GM18861 (cell line): ENCODE results near the gene RAD1.

Experiments
- ATAC-seq: cut with Tn5 transposase; IDR thresholded peaks from one replicate; pipeline ENCODE4 v1.9.1; 2021; ENCODE audit not compliant: unreplicated experiment

The RAD1 gene

GRCh38 chr5:34916518-34916917, 1.2 kb upstream of the RAD1 start:
- no peak for ATAC-seq

- ATAC-seq, result peak; percentile 8
Measured at GRCh38 chr5:34915856-34916192, 520 bp upstream of the RAD1 start.

- peak; percentile 12 for ATAC-seq
Measured at GRCh38 chr5:34914671-34915138, 599 bp downstream of the RAD1 start.

- no peak for ATAC-seq
Measured at GRCh38 chr5:34913072-34913471, 2.2 kb downstream of the RAD1 start.

- no peak for ATAC-seq
Measured at GRCh38 chr5:34905564-34905963, 9.7 kb downstream of the RAD1 start.

GRCh38 chr5:34903260-34903659, 12.0 kb downstream of the RAD1 start:
- ATAC-seq, result no peak

GRCh38 chr5:34900652-34901051, 14.7 kb downstream of the RAD1 start:
- ATAC-seq, result no peak

- ATAC-seq, result no peak
Measured at GRCh38 chr5:34899066-34899465, 16.2 kb downstream of the RAD1 start.

GRCh38 chr5:34898258-34898895, 16.9 kb downstream of the RAD1 start:
- peak; percentile 75 for ATAC-seq

- no peak for ATAC-seq
Measured at GRCh38 chr5:34897646-34898045, 17.7 kb downstream of the RAD1 start.

- no peak for ATAC-seq
Measured at GRCh38 chr5:34895641-34896419, 19.5 kb downstream of the RAD1 start.

GRCh38 chr5:34894716-34895115, 20.6 kb downstream of the RAD1 start:
- ATAC-seq, result no peak

GRCh38 chr5:34892414-34892813, 22.9 kb downstream of the RAD1 start:
- no peak for ATAC-seq

- ATAC-seq, result no peak
Measured at GRCh38 chr5:34891981-34892380, 23.3 kb downstream of the RAD1 start.

GRCh38 chr5:34889394-34889793, 25.9 kb downstream of the RAD1 start:
- ATAC-seq, result no peak

- no peak for ATAC-seq
Measured at GRCh38 chr5:34886392-34887119, 28.7 kb downstream of the RAD1 start.

- no peak for ATAC-seq
Measured at GRCh38 chr5:34881246-34881645, 34.1 kb downstream of the RAD1 start.

- no peak for ATAC-seq
Measured at GRCh38 chr5:34876275-34876674, 39.0 kb downstream of the RAD1 start.

- no peak for ATAC-seq
Measured at GRCh38 chr5:34870382-34870781, 44.9 kb downstream of the RAD1 start.

GRCh38 chr5:34869256-34869655, 46.0 kb downstream of the RAD1 start:
- ATAC-seq, result no peak

- no peak for ATAC-seq
Measured at GRCh38 chr5:34868791-34869190, 46.5 kb downstream of the RAD1 start.

GRCh38 chr5:34867660-34868059, 47.6 kb downstream of the RAD1 start:
- no peak for ATAC-seq
